Mammary epithelial cell (primary cell): ENCODE measurements around the gene KRT28.

Experiments used
- EZH2 ChIP-seq: IDR thresholded peaks from 2 replicates; pipeline ENCODE4 v1.6.1; 2012; ENCODE audit warnings: low read length, inconsistent platforms, borderline replicate concordance
- TF ChIP-seq, protein P1 (sequence below), 2 donors: IDR thresholded peaks in 1 of 2; conservative IDR thresholded peaks in 1 of 2; 2 replicates each; pipeline ENCODE4 v1.5.1; 2011 to 2012; ENCODE audit warnings: inconsistent platforms in 2 of 2, low read length in 2 of 2, mild to moderate bottlenecking in 2 of 2, control low read depth in 1 of 2, low read depth in 1 of 2; ENCODE audit not compliant: insufficient read depth in 1 of 2; ENCODE audit errors: extremely low read depth in 1 of 2

GRCh38 chr17:40818343-40818732 is 18.6 kb upstream of the KRT28 start:
- TF ChIP-seq, protein P1, sequence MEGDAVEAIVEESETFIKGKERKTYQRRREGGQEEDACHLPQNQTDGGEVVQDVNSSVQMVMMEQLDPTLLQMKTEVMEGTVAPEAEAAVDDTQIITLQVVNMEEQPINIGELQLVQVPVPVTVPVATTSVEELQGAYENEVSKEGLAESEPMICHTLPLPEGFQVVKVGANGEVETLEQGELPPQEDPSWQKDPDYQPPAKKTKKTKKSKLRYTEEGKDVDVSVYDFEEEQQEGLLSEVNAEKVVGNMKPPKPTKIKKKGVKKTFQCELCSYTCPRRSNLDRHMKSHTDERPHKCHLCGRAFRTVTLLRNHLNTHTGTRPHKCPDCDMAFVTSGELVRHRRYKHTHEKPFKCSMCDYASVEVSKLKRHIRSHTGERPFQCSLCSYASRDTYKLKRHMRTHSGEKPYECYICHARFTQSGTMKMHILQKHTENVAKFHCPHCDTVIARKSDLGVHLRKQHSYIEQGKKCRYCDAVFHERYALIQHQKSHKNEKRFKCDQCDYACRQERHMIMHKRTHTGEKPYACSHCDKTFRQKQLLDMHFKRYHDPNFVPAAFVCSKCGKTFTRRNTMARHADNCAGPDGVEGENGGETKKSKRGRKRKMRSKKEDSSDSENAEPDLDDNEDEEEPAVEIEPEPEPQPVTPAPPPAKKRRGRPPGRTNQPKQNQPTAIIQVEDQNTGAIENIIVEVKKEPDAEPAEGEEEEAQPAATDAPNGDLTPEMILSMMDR (conservative IDR thresholded peaks at IDR 0.05 in 1 of 2, IDR thresholded peaks at IDR 0.05 in 1 of 2; ENCODE audit: extremely low read depth in 1 of 2, insufficient read depth in 1 of 2, low read depth in 1 of 2, low read length in 2 of 2), result no peak
- no peak for TF ChIP-seq EZH2
